A673 (cell line): ENCODE results near the gene COL19A1.
A peak's percentile ranks its signal among the peaks of the same experiment; 100 is the strongest.

Experiments used
- CTCF ChIP-seq: fragments of 300-800, 200-600 bp; sonication (generic); conservative IDR thresholded peaks from 2 replicates; pipeline ENCODE4 v1.5.1; 2017; ENCODE audit warnings: low read depth, mild to moderate bottlenecking, antibody characterized with exemption, low read length, moderate library complexity, mixed read lengths
- EZH2 ChIP-seq: fragments of 200-600 bp; sonication (generic); IDR thresholded peaks from 2 replicates; pipeline ENCODE4 v1.6.1; 2017; ENCODE audit warnings: borderline replicate concordance, low read depth, mild to moderate bottlenecking, mixed read lengths, antibody characterized with exemption, low read length; ENCODE audit not compliant: poor library complexity, severe bottlenecking

GRCh38 chr6:70107852-70108629 lies 241.7 kb downstream of the COL19A1 start:
- TF ChIP-seq CTCF (peak; percentile 81), EZH2 (no peak)
